ENCODE data around the gene COL19A1. TPM values are rescaled to one million over a fixed set of nuclear protein-coding genes. Genes with fewer than 3 reads are reported as not detected.

Gene COL19A1
- total RNA-seq, 1 experiment from 2014 or later, result not detected

- DNase-seq (ENCODE audit: low read depth, low spot score) (no peak), ATAC-seq (no peak)
- H3K36me3 ChIP-seq (ENCODE audit: control insufficient read depth, insufficient read depth, low read length), result no peaks in the 10 kb centered on the region
- POLR2A ChIA-PET, result no interaction called here
- no peaks in the 10 kb centered on the region for H3K4me1 ChIP-seq (ENCODE audit: control insufficient read depth, insufficient read depth, low read length)
- intact Hi-C loops (cut with micrococcal nuclease; ENCODE audit: unreplicated experiment), result no loop called here
- TF ChIP-seq REST (IDR thresholded peaks at IDR 0.05; ENCODE audit: insufficient read depth in 1 of 2, low read depth in 2 of 2, low read length in 1 of 2) (no peak), CTCF (IDR thresholded peaks at IDR 0.05) (no peak), POLR2AphosphoS5 (IDR thresholded peaks at IDR 0.05; ENCODE audit: low read depth, low read length) (no peak), SIN3A (IDR thresholded peaks at IDR 0.05; ENCODE audit: borderline replicate concordance, insufficient read depth, low read depth, low read length) (no peak), TCF7L2 (IDR thresholded peaks at IDR 0.05; ENCODE audit: low read depth, low read length) (no peak)
- in situ Hi-C loops (cut with HindIII; ENCODE audit: low pct_unique_long_range_greater_than_20kb, low sequenced_read_pairs), result no loop called here
- no peaks in the 10 kb centered on the region for H3K9me3 ChIP-seq (ENCODE audit: control insufficient read depth, insufficient read depth, low read depth, low read length)
- no peaks in the 10 kb centered on the region for H3K27me3 ChIP-seq (ENCODE audit: control insufficient read depth, insufficient read depth, low read length)
- CTCF ChIA-PET, result no interaction called here
- BruUV-seq (replicated peaks), result no TSS peak
- no peak overlapping the region for H3K4me3 ChIP-seq (ENCODE audit: low read depth in 2 of 2, low read length in 2 of 2)
- no peak overlapping the region for H3K27ac ChIP-seq (ENCODE audit: low read length)
Observed at GRCh38 chr6:70037445-70037844, 171.1 kb downstream of the COL19A1 start.

- ATAC-seq (no peak), DNase-seq (ENCODE audit: low read depth, low spot score) (no peak)
- no TSS peak for BruUV-seq (replicated peaks)
- Histone ChIP-seq H3K4me3 (ENCODE audit: low read depth in 2 of 2, low read length in 2 of 2) (no peak overlapping the region), H3K27ac (ENCODE audit: low read length) (no peak overlapping the region), H3K27me3 (ENCODE audit: control insufficient read depth, insufficient read depth, low read length) (no peaks in the 10 kb centered on the region), H3K9me3 (ENCODE audit: control insufficient read depth, insufficient read depth, low read depth, low read length) (no peaks in the 10 kb centered on the region), H3K4me1 (ENCODE audit: control insufficient read depth, insufficient read depth, low read length) (no peaks in the 10 kb centered on the region), H3K36me3 (ENCODE audit: control insufficient read depth, insufficient read depth, low read length) (no peaks in the 10 kb centered on the region)
- in situ Hi-C loops (cut with HindIII; ENCODE audit: low pct_unique_long_range_greater_than_20kb, low sequenced_read_pairs), result no loop called here
- ChIA-PET CTCF (no interaction called here), POLR2A (no interaction called here)
- intact Hi-C loops (cut with micrococcal nuclease; ENCODE audit: unreplicated experiment), result no loop called here
- TF ChIP-seq SIN3A (IDR thresholded peaks at IDR 0.05; ENCODE audit: borderline replicate concordance, insufficient read depth, low read depth, low read length) (no peak), REST (IDR thresholded peaks at IDR 0.05; ENCODE audit: insufficient read depth in 1 of 2, low read depth in 2 of 2, low read length in 1 of 2) (no peak), CTCF (IDR thresholded peaks at IDR 0.05) (no peak), TCF7L2 (IDR thresholded peaks at IDR 0.05; ENCODE audit: low read depth, low read length) (no peak), POLR2AphosphoS5 (IDR thresholded peaks at IDR 0.05; ENCODE audit: low read depth, low read length) (no peak)
Observed at GRCh38 chr6:70040766-70041165, 174.4 kb downstream of the COL19A1 start.
